B cell (primary cell): ENCODE measurements around the gene PBX1. TPM values are rescaled to one million over a fixed set of nuclear protein-coding genes. Genes with fewer than 3 reads are reported as not detected.

ENCODE experiments used
- ATAC-seq: fragments of 200-7000 bp; cut with Tn5 transposase; one replicate; pipeline ENCODE4 v1.10.0; 2021; ENCODE audit warnings: low read depth, mild to moderate bottlenecking, moderate number of reproducible peaks, moderate library complexity
- CTCF ChIA-PET: fragments of 350-600 bp; sonication (Branson Sonifier 250); formaldehyde crosslinking; loops from one replicate; lab custom pipeline; 2021; ENCODE audit warnings: antibody characterized with exemption, inconsistent platforms; lab: Charles Lee
- POLR2A ChIA-PET: fragments of 350-600 bp; sonication (Branson Sonifier 250); formaldehyde crosslinking; loops from one replicate; lab custom pipeline; 2021; ENCODE audit warnings: antibody characterized with exemption; lab: Charles Lee
- DNase-seq: peaks from one replicate; pipeline ENCODE4 v3.0.0; 2013
- H2AFZ ChIP-seq: 2 replicates; pipeline ENCODE4 v1.6.1; 2012; ENCODE audit warnings: mild to moderate bottlenecking, low read depth, low read length; ENCODE audit not compliant: insufficient read depth, poor library complexity, severe bottlenecking
- H3K27ac ChIP-seq, 2 donors: 1 replicate in 1 of 2; 2 replicates in 1 of 2; pipeline ENCODE4 v1.5.1; 2012 to 2013; ENCODE audit warnings: low read length in 2 of 2, mild to moderate bottlenecking in 2 of 2, moderate library complexity in 1 of 2
- H3K27me3 ChIP-seq, 4 experiments: fragments of 200-600 bp in 1 of 4; sonication (generic) in 1 of 4; replicated peaks in 1 of 4; 1 replicate in 2 of 4; 2 replicates in 2 of 4; pipeline versions ENCODE4 v1.6.1 to v1.7.0; 2013 to 2016; ENCODE audit warnings: low read length in 3 of 4, mild to moderate bottlenecking in 2 of 4, mixed read lengths in 1 of 4, moderate library complexity in 1 of 4; ENCODE audit not compliant: insufficient read depth in 4 of 4, control insufficient read depth in 3 of 4; ENCODE audit errors: control extremely low read depth in 1 of 4
- H3K36me3 ChIP-seq, 2 experiments: replicated peaks in 1 of 2; 1 replicate in 1 of 2; 2 replicates in 1 of 2; pipeline versions ENCODE4 v1.6.1 to v1.7.1; 2013; ENCODE audit warnings: low read length in 1 of 2; ENCODE audit not compliant: insufficient read depth in 2 of 2, control insufficient read depth in 1 of 2; ENCODE audit errors: control extremely low read depth in 1 of 2, extremely low read depth in 1 of 2
- H3K4me1 ChIP-seq, 2 donors: fragments of 200-600 bp in 1 of 2; sonication (generic) in 1 of 2; 1 replicate in 1 of 2; 2 replicates in 1 of 2; pipeline versions ENCODE4 v1.5.1 to v1.6.1; 2013 to 2017; ENCODE audit warnings: low read length in 2 of 2; ENCODE audit not compliant: control insufficient read depth in 2 of 2, insufficient read depth in 2 of 2
- H3K4me2 ChIP-seq: replicated peaks from 2 replicates; pipeline ENCODE3; 2012; ENCODE audit warnings: mild to moderate bottlenecking, low read depth, low read length; ENCODE audit not compliant: poor library complexity, severe bottlenecking
- H3K4me3 ChIP-seq, 5 experiments: fragments of 200-600 bp in 1 of 5; sonication (generic) in 1 of 5; 1 replicate in 3 of 5; 2 replicates in 2 of 5; pipeline versions ENCODE4 v1.5.1 to v1.7.0; 2011 to 2016; ENCODE audit warnings: low read length in 4 of 5, mild to moderate bottlenecking in 4 of 5, low read depth in 2 of 5, control low read depth in 1 of 5, moderate library complexity in 1 of 5; ENCODE audit not compliant: insufficient read depth in 1 of 5; ENCODE audit errors: control extremely low read depth in 1 of 5, extremely low read depth in 1 of 5
- H3K79me2 ChIP-seq: fragments of 200-600 bp; sonication (generic); one replicate; pipeline ENCODE4 v1.6.0; 2016; ENCODE audit warnings: low read length; ENCODE audit not compliant: control insufficient read depth, insufficient read depth
- H3K9ac ChIP-seq: fragments of 200-600 bp; sonication (generic); 2 replicates; pipeline ENCODE4 v1.6.1; 2017; ENCODE audit warnings: mild to moderate bottlenecking, low read length, moderate library complexity
- H3K9me3 ChIP-seq, 3 donors: one replicate each; pipeline versions ENCODE4 v1.6.1 to v1.7.1; 2013; ENCODE audit warnings: low read length in 2 of 3; ENCODE audit not compliant: control insufficient read depth in 2 of 3, insufficient read depth in 1 of 3; ENCODE audit errors: control extremely low read depth in 1 of 3
- H4K20me1 ChIP-seq: 2 replicates; pipeline ENCODE4 v1.6.0; 2012; ENCODE audit warnings: mild to moderate bottlenecking, low read length; ENCODE audit not compliant: insufficient read depth, control insufficient read depth, poor library complexity, severe bottlenecking
- H3K27ac Mint-ChIP-seq: one replicate; pipeline ENCODE4 v1.8.0; 2021; ENCODE audit warnings: mixed read lengths
- H3K27me3 Mint-ChIP-seq: one replicate; pipeline ENCODE4 v1.8.0; 2021; ENCODE audit warnings: mixed read lengths
- H3K4me1 Mint-ChIP-seq: one replicate; pipeline ENCODE4 v1.8.0; 2021; ENCODE audit warnings: mixed read lengths
- H3K4me3 Mint-ChIP-seq: one replicate; pipeline ENCODE4 v1.8.0; 2021; ENCODE audit warnings: mixed read lengths
- H3K9me3 Mint-ChIP-seq: one replicate; pipeline ENCODE4 v1.8.0; 2022; ENCODE audit warnings: mixed read lengths; ENCODE audit not compliant: insufficient read depth
- CTCF ChIP-seq: fragments of 200-600 bp; IDR thresholded peaks from one replicate; pipeline ENCODE4 v1.8.0; 2022; ENCODE audit warnings: antibody characterized with exemption, mild to moderate bottlenecking
- EZH2 ChIP-seq: IDR thresholded peaks from 2 replicates; pipeline ENCODE4 v1.6.1; 2012; ENCODE audit warnings: borderline replicate concordance, low read depth, mild to moderate bottlenecking, moderate library complexity, low read length; ENCODE audit not compliant: insufficient read depth, poor library complexity, severe bottlenecking
- WGBS: methylation state at CpG from one replicate; pipeline ENCODE4 v1.1.5; 2013; ENCODE audit warnings: missing lambda C conversion rate; ENCODE audit not compliant: insufficient coverage; 5-methylcytosine and 5-hydroxymethylcytosine counted together
- intact Hi-C: fragments of 100-400 bp; cut with micrococcal nuclease; formaldehyde crosslinking; loops from one replicate; pipeline ENCODE4 v1.10.0; 2022
- polyA plus RNA-seq: library from polyadenylated mRNA; depleted of rRNA; stranded (reverse); fragments of >200 nt; gene quantifications from 2 replicates; pipeline ENCODE4 v1.2.3, GENCODE V29; 2012
- total RNA-seq, 2 donors: library from RNA; stranded (reverse); fragments of 120-200 nt in 1 of 2; gene quantifications; 1 replicate in 1 of 2; 2 replicates in 1 of 2; pipeline versions ENCODE4 v1.2.3 to v1.2.4, GENCODE V29; 2013 to 2022

Gene PBX1
- total and polyA plus RNA-seq, 2 donors (not counting 1 experiment from before 2014, with no cell fraction given): 0.32 TPM; not detected in 1

- no peaks in the 10 kb centered on the region for H3K79me2 ChIP-seq
- no peak overlapping the region for H2AFZ ChIP-seq
- Mint-ChIP-seq H3K4me1 (no peaks in the 10 kb centered on the region), H3K4me3 (no peak overlapping the region), H3K27ac (no peak overlapping the region), H3K9me3 (no peaks in the 10 kb centered on the region), H3K27me3 (peaks cover 4% of the 10 kb centered on the region)
- ChIA-PET POLR2A (no interaction called here), CTCF (no interaction called here)
- H3K27me3 ChIP-seq: no peaks in the 10 kb centered on the region
- TF ChIP-seq EZH2 (no peak), CTCF (no peak)
- H3K9me3 ChIP-seq: no peaks in the 10 kb centered on the region
- DNase-seq (no peak), ATAC-seq (no peak)
- no peak overlapping the region for H3K4me3 ChIP-seq
- H3K4me1 ChIP-seq: no peaks in the 10 kb centered on the region
- H4K20me1 ChIP-seq: no peaks in the 10 kb centered on the region
- H3K36me3 ChIP-seq: no peaks in the 10 kb centered on the region
- 95% methylated on average over 2 of the region's 3 CpGs for WGBS
- no peak overlapping the region for H3K9ac ChIP-seq
- intact Hi-C loops: no loop called here
- H3K4me2 ChIP-seq: no peak overlapping the region
- H3K27ac ChIP-seq: no peak overlapping the region
These were observed 284.9 kb downstream of the PBX1 start for GRCh38 chr1:164843743-164844500.
